ENCODE data around the gene PRKCA.

DNA sequence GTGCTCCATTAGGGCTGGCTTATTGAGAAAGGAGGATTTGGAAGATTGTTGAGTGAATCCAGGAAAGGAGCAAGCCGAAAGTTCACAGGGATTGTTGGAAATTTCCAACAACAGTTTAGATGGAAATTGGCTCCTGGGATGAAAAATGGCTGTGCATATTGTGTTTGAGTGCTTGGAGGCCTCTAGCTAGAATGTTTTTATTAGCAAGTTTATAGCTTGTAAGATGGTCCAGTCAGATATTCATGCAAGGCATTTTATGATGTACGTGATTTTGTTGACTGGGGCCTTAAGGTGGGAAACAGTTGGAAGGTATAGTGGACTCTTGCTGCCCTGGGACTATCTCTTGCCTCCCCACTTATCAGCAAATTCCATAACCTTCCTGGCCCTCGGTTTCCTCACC lies 216.7 kb downstream of the PRKCA start:
- TF ChIP-seq ZNF8 (CRISPR knock-in tag; IDR thresholded peaks at IDR 0.05) (no peak), CSDC2 (CRISPR knock-in tag; IDR thresholded peaks at IDR 0.05) (no peak), ARNTL (CRISPR knock-in tag; IDR thresholded peaks at IDR 0.05; ENCODE audit: borderline replicate concordance, low read depth) (no peak), ZFP30 (CRISPR knock-in tag; IDR thresholded peaks at IDR 0.05) (no peak), SNAI2 (CRISPR knock-in tag; IDR thresholded peaks at IDR 0.05) (no peak), ZNF70 (CRISPR knock-in tag; IDR thresholded peaks at IDR 0.05) (no peak), ZNF565 (CRISPR knock-in tag; conservative IDR thresholded peaks at IDR 0.05; ENCODE audit: low read depth) (no peak), GLIS3 (CRISPR knock-in tag; IDR thresholded peaks at IDR 0.05) (no peak), TOX (CRISPR knock-in tag; IDR thresholded peaks at IDR 0.05; ENCODE audit: borderline replicate concordance) (no peak)
- TF ChIP-seq, protein P1, sequence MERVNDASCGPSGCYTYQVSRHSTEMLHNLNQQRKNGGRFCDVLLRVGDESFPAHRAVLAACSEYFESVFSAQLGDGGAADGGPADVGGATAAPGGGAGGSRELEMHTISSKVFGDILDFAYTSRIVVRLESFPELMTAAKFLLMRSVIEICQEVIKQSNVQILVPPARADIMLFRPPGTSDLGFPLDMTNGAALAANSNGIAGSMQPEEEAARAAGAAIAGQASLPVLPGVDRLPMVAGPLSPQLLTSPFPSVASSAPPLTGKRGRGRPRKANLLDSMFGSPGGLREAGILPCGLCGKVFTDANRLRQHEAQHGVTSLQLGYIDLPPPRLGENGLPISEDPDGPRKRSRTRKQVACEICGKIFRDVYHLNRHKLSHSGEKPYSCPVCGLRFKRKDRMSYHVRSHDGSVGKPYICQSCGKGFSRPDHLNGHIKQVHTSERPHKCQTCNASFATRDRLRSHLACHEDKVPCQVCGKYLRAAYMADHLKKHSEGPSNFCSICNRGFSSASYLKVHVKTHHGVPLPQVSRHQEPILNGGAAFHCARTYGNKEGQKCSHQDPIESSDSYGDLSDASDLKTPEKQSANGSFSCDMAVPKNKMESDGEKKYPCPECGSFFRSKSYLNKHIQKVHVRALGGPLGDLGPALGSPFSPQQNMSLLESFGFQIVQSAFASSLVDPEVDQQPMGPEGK (CRISPR knock-in tag; IDR thresholded peaks at IDR 0.05; ENCODE audit: borderline replicate concordance): no peak
